GM21576 (cell line): ENCODE results near the gene PCDHA3.
"Not testable (repeated sequence)": the region's sequence is repeated elsewhere in the genome, so short reads cannot be mapped to it uniquely, and the experiment has no call there.

Experiments used
- ATAC-seq: cut with Tn5 transposase; IDR thresholded peaks from one replicate; pipeline ENCODE4 v1.9.1; 2021; ENCODE audit warnings: mild to moderate bottlenecking, moderate library complexity; ENCODE audit not compliant: unreplicated experiment

PCDHA3 gene

GRCh38 chr5:140808889-140809291, 8.0 kb downstream of the PCDHA3 start:
- no peak for ATAC-seq

GRCh38 chr5:140821375-140822280, 20.8 kb downstream of the PCDHA3 start, which contains the start of gene PCDHA5:
Gene PCDHA5 (plus strand): TSS chr5:140821613.
- no peak for ATAC-seq

- ATAC-seq: no peak
Measured at GRCh38 chr5:140822281-140822629, 21.4 kb downstream of the PCDHA3 start.

- ATAC-seq: not testable (repeated sequence)
Measured at GRCh38 chr5:140822969-140823368, 22.1 kb downstream of the PCDHA3 start.

GRCh38 chr5:140823475-140823874, 22.6 kb downstream of the PCDHA3 start:
- ATAC-seq: no peak

GRCh38 chr5:140827704-140828361, 27.0 kb downstream of the PCDHA3 start, which contains the start of gene PCDHA6:
Gene PCDHA6 (plus strand): TSS chr5:140827960. CDS start chr5:140828092, 132 bp downstream.
- ATAC-seq: no peak

GRCh38 chr5:140828362-140828737, 27.5 kb downstream of the PCDHA3 start:
- ATAC-seq: no peak

- not testable (repeated sequence) for ATAC-seq
Measured at GRCh38 chr5:140829511-140830501, 28.9 kb downstream of the PCDHA3 start.

GRCh38 chr5:140833993-140834392, 33.1 kb downstream of the PCDHA3 start, which contains the start of gene PCDHA7:
Gene PCDHA7 (plus strand): TSS chr5:140834269. CDS start chr5:140834384, 115 bp downstream.
- ATAC-seq: no peak

GRCh38 chr5:140834439-140835008, 33.7 kb downstream of the PCDHA3 start:
- not testable (repeated sequence) for ATAC-seq

GRCh38 chr5:140835622-140836510, 35.0 kb downstream of the PCDHA3 start:
- no peak for ATAC-seq

GRCh38 chr5:140840978-140841962, 40.4 kb downstream of the PCDHA3 start, which contains the start of gene PCDHA8:
Gene PCDHA8 (plus strand): TSS chr5:140841187. CDS start chr5:140841322, 135 bp downstream.
- ATAC-seq: no peak

GRCh38 chr5:140842798-140843733, 42.2 kb downstream of the PCDHA3 start:
- ATAC-seq: no peak

- not testable (repeated sequence) for ATAC-seq
Measured at GRCh38 chr5:140848139-140849102, 47.6 kb downstream of the PCDHA3 start, which contains the start of gene PCDHA9. Gene PCDHA9 (plus strand): TSS chr5:140848382. CDS start chr5:140848496, 114 bp downstream.

GRCh38 chr5:140849831-140850634, 49.2 kb downstream of the PCDHA3 start:
- not testable (repeated sequence) for ATAC-seq
